HEK293 (cell line): ENCODE results near the gene STARD9.

Experiments
- CTCF ChIA-PET: fragments of 350-600 bp; formaldehyde crosslinking; extraction: SDS; loops from one replicate; lab custom pipeline; 2021; ENCODE audit warnings: antibody characterized with exemption; lab: Yijun Ruan, JAX
- POLR2A ChIA-PET: fragments of 300-600 bp; formaldehyde crosslinking; extraction: SDS; loops from one replicate; lab custom pipeline; 2020; ENCODE audit warnings: antibody characterized with exemption, inconsistent platforms; lab: Yijun Ruan, JAX
- H3K27ac ChIP-seq: fragments of 200-500 bp; sonication (Bioruptor generic); 2 replicates; pipeline ENCODE4 v1.5.1; 2014; ENCODE audit warnings: low read depth, low read length, control low read depth, inconsistent platforms; ENCODE audit errors: extremely low read depth
- H3K36me3 ChIP-seq, 2 experiments: fragments of 200-500 bp in 1 of 2; sonication (Bioruptor generic) in 1 of 2; 1 replicate in 1 of 2; 2 replicates in 1 of 2; pipeline ENCODE4 v1.5.1; 2014 to 2017; ENCODE audit warnings: inconsistent platforms in 2 of 2, low read length in 2 of 2; ENCODE audit not compliant: control insufficient read depth in 2 of 2, insufficient read depth in 1 of 2
- H3K4me1 ChIP-seq: fragments of 200-500 bp; sonication (Bioruptor generic); 2 replicates; pipeline ENCODE4 v1.5.1; 2014; ENCODE audit warnings: mild to moderate bottlenecking, low read length, inconsistent platforms; ENCODE audit not compliant: control insufficient read depth, insufficient read depth
- H3K4me3 ChIP-seq: 2 replicates; pipeline ENCODE4 v1.5.1; 2011; ENCODE audit warnings: low read depth, mild to moderate bottlenecking, control low read depth, low read length, moderate library complexity
- H3K9me3 ChIP-seq: fragments of 200-500 bp; sonication (Bioruptor generic); 2 replicates; pipeline ENCODE4 v1.5.1; 2014; ENCODE audit warnings: low read depth, low read length, inconsistent platforms; ENCODE audit not compliant: control insufficient read depth, insufficient read depth
- EGR2 ChIP-seq: fragments of 450-650 bp; formaldehyde crosslinking; IDR thresholded peaks from 2 replicates; pipeline ENCODE4 v1.5.1; 2016; ENCODE audit warnings: low read depth, missing biosample characterization, missing genetic modification characterization
- KLF7 ChIP-seq: fragments of 450-650 bp; formaldehyde crosslinking; IDR thresholded peaks from 2 replicates; pipeline ENCODE4 v1.5.1; 2016; ENCODE audit warnings: missing biosample characterization, missing genetic modification characterization, borderline replicate concordance
- TCF7L2 ChIP-seq: IDR thresholded peaks from 2 replicates; pipeline ENCODE4 v1.6.1; 2011; ENCODE audit warnings: low read depth, mild to moderate bottlenecking, inconsistent platforms, low read length, moderate library complexity, borderline replicate concordance
- ZBTB7A ChIP-seq: fragments of 450-650 bp; formaldehyde crosslinking; IDR thresholded peaks from 2 replicates; pipeline ENCODE4 v1.5.1; 2016; ENCODE audit warnings: low read depth, missing biosample characterization, missing genetic modification characterization
- ZFP3 ChIP-seq: fragments of 450-650 bp; formaldehyde crosslinking; IDR thresholded peaks from 2 replicates; pipeline ENCODE4 v1.5.1; 2016; ENCODE audit warnings: low read depth, missing biosample characterization, missing genetic modification characterization
- ZNF114 ChIP-seq: fragments of 450-650 bp; formaldehyde crosslinking; IDR thresholded peaks from 2 replicates; pipeline ENCODE4 v1.5.0; 2017; ENCODE audit warnings: missing biosample characterization, missing genetic modification characterization
- ZNF133 ChIP-seq: fragments of 450-650 bp; formaldehyde crosslinking; IDR thresholded peaks from 2 replicates; pipeline ENCODE4 v1.5.1; 2016; ENCODE audit warnings: missing biosample characterization, missing genetic modification characterization
- ZNF169 ChIP-seq: fragments of 450-650 bp; formaldehyde crosslinking; IDR thresholded peaks from 2 replicates; pipeline ENCODE4 v1.5.1; 2016; ENCODE audit warnings: missing biosample characterization, missing genetic modification characterization
- ZNF23 ChIP-seq: fragments of 450-650 bp; formaldehyde crosslinking; IDR thresholded peaks from 2 replicates; pipeline ENCODE4 v1.5.1; 2016; ENCODE audit warnings: missing biosample characterization, missing genetic modification characterization, borderline replicate concordance
- ZNF266 ChIP-seq: fragments of 450-650 bp; formaldehyde crosslinking; IDR thresholded peaks from 2 replicates; pipeline ENCODE4 v1.5.1; 2016; ENCODE audit warnings: missing biosample characterization, missing genetic modification characterization, low read depth
- ZNF626 ChIP-seq: fragments of 450-650 bp; sonication (Bioruptor Pico); formaldehyde crosslinking; IDR thresholded peaks from 2 replicates; pipeline ENCODE4 v1.5.1; 2018; ENCODE audit warnings: missing biosample characterization, missing genetic modification characterization, inconsistent platforms
- ZNF654 ChIP-seq: fragments of 450-650 bp; formaldehyde crosslinking; IDR thresholded peaks from 2 replicates; pipeline ENCODE4 v1.5.1; 2016; ENCODE audit warnings: low read depth, missing biosample characterization, missing genetic modification characterization
- ZNF707 ChIP-seq: fragments of 450-650 bp; formaldehyde crosslinking; IDR thresholded peaks from 2 replicates; pipeline ENCODE4 v1.5.1; 2016; ENCODE audit warnings: missing biosample characterization, missing genetic modification characterization
- ZSCAN23 ChIP-seq: fragments of 450-650 bp; formaldehyde crosslinking; IDR thresholded peaks from 2 replicates; pipeline ENCODE4 v1.5.1; 2016; ENCODE audit warnings: missing biosample characterization, missing genetic modification characterization
- ZSCAN30 ChIP-seq: fragments of 450-650 bp; IDR thresholded peaks from 2 replicates; pipeline ENCODE4 v1.5.1; 2018; ENCODE audit warnings: missing biosample characterization, mild to moderate bottlenecking, missing genetic modification characterization, moderate library complexity
- TF ChIP-seq, protein P1 (sequence below): fragments of 450-650 bp; formaldehyde crosslinking; IDR thresholded peaks from 2 replicates; pipeline ENCODE4 v1.5.0; 2017; ENCODE audit warnings: missing biosample characterization, missing genetic modification characterization, borderline replicate concordance
- TF ChIP-seq, protein P2 (sequence below): fragments of 450-650 bp; formaldehyde crosslinking; IDR thresholded peaks from 2 replicates; pipeline ENCODE4 v1.5.1; 2016; ENCODE audit warnings: missing biosample characterization, missing genetic modification characterization, borderline replicate concordance
- TF ChIP-seq, protein P3 (sequence below): fragments of 450-650 bp; formaldehyde crosslinking; IDR thresholded peaks from 2 replicates; pipeline ENCODE4 v1.5.1; 2016; ENCODE audit warnings: missing biosample characterization, missing genetic modification characterization
- TF ChIP-seq, protein P4 (sequence below): fragments of 450-650 bp; formaldehyde crosslinking; IDR thresholded peaks from 2 replicates; pipeline ENCODE4 v1.5.1; 2017; ENCODE audit warnings: missing biosample characterization, missing genetic modification characterization
- TF ChIP-seq, protein P5 (sequence below): fragments of 450-650 bp; IDR thresholded peaks from 2 replicates; pipeline ENCODE4 v1.5.1; 2018; ENCODE audit warnings: missing biosample characterization, mild to moderate bottlenecking, missing genetic modification characterization
- TF ChIP-seq, protein P6 (sequence below): fragments of 450-650 bp; formaldehyde crosslinking; IDR thresholded peaks from 2 replicates; pipeline ENCODE4 v1.5.1; 2016; ENCODE audit warnings: missing biosample characterization, missing genetic modification characterization

STARD9 gene

DNA sequence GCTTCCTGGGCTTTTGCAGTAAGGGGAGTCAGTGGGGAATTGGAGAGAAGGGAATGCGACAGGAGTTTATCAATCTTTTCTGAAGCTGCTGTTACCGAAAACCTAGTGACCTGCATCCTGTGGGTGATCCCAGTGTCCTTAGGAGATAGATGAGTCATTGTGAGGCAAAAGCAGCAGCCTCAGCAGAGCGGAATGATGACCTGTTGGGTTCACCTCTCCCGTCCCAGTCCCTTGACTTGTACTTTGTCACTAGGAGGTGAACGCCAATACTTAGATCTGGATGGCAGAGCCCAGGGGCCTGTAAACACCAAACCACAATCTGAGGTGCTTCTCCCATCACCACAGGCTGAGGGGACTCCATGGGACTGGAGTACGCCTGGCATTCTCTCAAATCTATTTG lies 143.6 kb downstream of the STARD9 start (continued):
- no peak for TF ChIP-seq ZNF23 (tag by site-specific recombination)
- TF ChIP-seq ZNF707 (tag by site-specific recombination), result no peak
- TF ChIP-seq, protein P1, sequence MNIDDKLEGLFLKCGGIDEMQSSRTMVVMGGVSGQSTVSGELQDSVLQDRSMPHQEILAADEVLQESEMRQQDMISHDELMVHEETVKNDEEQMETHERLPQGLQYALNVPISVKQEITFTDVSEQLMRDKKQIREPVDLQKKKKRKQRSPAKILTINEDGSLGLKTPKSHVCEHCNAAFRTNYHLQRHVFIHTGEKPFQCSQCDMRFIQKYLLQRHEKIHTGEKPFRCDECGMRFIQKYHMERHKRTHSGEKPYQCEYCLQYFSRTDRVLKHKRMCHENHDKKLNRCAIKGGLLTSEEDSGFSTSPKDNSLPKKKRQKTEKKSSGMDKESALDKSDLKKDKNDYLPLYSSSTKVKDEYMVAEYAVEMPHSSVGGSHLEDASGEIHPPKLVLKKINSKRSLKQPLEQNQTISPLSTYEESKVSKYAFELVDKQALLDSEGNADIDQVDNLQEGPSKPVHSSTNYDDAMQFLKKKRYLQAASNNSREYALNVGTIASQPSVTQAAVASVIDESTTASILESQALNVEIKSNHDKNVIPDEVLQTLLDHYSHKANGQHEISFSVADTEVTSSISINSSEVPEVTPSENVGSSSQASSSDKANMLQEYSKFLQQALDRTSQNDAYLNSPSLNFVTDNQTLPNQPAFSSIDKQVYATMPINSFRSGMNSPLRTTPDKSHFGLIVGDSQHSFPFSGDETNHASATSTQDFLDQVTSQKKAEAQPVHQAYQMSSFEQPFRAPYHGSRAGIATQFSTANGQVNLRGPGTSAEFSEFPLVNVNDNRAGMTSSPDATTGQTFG (tag by site-specific recombination), result no peak
- TF ChIP-seq ZSCAN30 (tag by site-specific recombination), result no peak
- TF ChIP-seq ZNF654 (tag by site-specific recombination), result no peak

DNA sequence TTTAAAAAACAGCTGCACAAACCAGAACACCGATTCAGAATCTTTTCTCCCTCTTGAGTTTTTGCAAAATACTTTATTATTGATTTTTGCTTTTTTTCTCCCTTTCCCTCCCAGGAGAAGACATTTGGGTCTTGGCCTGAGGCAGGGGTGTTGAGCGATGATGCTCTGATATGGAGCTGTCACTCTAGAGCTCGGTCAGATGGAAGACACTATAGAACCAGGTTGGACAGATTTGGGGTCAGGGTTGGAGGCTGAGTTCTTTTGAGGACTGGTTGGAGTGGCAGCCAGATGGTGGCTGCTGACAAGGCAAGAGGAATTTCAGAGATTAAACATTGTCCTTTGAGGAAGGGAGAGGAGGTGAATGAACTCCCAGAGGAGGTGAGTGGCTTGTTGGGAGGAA lies 144.7 kb downstream of the STARD9 start:
- TF ChIP-seq TCF7L2 (no peak), ZFP3 (tag by site-specific recombination) (no peak), ZNF114 (tag by site-specific recombination) (no peak)
- TF ChIP-seq, protein P2, sequence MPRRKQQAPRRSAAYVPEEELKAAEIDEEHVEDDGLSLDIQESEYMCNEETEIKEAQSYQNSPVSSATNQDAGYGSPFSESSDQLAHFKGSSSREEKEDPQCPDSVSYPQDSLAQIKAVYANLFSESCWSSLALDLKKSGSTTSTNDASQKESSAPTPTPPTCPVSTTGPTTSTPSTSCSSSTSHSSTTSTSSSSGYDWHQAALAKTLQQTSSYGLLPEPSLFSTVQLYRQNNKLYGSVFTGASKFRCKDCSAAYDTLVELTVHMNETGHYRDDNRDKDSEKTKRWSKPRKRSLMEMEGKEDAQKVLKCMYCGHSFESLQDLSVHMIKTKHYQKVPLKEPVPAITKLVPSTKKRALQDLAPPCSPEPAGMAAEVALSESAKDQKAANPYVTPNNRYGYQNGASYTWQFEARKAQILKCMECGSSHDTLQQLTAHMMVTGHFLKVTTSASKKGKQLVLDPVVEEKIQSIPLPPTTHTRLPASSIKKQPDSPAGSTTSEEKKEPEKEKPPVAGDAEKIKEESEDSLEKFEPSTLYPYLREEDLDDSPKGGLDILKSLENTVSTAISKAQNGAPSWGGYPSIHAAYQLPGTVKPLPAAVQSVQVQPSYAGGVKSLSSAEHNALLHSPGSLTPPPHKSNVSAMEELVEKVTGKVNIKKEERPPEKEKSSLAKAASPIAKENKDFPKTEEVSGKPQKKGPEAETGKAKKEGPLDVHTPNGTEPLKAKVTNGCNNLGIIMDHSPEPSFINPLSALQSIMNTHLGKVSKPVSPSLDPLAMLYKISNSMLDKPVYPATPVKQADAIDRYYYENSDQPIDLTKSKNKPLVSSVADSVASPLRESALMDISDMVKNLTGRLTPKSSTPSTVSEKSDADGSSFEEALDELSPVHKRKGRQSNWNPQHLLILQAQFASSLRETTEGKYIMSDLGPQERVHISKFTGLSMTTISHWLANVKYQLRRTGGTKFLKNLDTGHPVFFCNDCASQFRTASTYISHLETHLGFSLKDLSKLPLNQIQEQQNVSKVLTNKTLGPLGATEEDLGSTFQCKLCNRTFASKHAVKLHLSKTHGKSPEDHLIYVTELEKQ (tag by site-specific recombination), result no peak
- TF ChIP-seq, all 188 proteins: peak for 0
- no peak overlapping the region for H3K4me3 ChIP-seq
- H3K27ac ChIP-seq, result no peak overlapping the region
- peaks cover 3 to 56% of the 10 kb centered on the region in 2 experiments for H3K36me3 ChIP-seq
- POLR2A ChIA-PET, result no interaction called here
- no peaks in the 10 kb centered on the region for H3K4me1 ChIP-seq
- CTCF ChIA-PET, result no interaction called here
- H3K9me3 ChIP-seq, result no peaks in the 10 kb centered on the region

DNA sequence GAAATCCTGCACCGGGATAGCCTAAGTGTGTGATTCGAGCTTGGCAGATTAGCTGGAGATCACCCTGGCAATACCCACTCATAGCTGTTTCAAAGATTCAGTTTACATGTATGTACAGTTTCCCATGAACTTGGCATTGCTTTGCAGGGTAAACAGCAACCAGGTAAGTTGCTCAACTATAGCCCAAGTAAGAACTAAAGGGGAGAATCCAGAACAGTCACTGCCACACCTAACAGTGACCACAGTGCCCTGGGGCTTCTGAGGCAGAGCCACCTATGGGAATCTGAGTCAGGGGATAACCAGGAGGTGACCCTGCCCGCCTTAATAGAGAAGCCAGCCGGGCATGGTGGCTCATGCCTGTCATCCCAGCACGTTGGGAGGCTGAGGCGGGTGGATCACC lies 145.6 kb downstream of the STARD9 start:
- Histone ChIP-seq H3K4me3 (no peak overlapping the region), H3K9me3 (no peaks in the 10 kb centered on the region), H3K27ac (no peak overlapping the region), H3K4me1 (no peaks in the 10 kb centered on the region), H3K36me3 (peaks cover 3 to 64% of the 10 kb centered on the region in 2 experiments)
- CTCF ChIA-PET, result no interaction called here
- POLR2A ChIA-PET, result no interaction called here
- TF ChIP-seq EGR2 (no peak), ZSCAN23 (tag by site-specific recombination) (no peak), ZBTB7A (tag by site-specific recombination) (no peak), KLF7 (tag by site-specific recombination) (no peak), ZNF133 (tag by site-specific recombination) (no peak), ZNF654 (tag by site-specific recombination) (no peak), ZNF169 (no peak), ZNF266 (no peak), ZNF626 (tag by site-specific recombination) (no peak)
- TF ChIP-seq, protein P3, sequence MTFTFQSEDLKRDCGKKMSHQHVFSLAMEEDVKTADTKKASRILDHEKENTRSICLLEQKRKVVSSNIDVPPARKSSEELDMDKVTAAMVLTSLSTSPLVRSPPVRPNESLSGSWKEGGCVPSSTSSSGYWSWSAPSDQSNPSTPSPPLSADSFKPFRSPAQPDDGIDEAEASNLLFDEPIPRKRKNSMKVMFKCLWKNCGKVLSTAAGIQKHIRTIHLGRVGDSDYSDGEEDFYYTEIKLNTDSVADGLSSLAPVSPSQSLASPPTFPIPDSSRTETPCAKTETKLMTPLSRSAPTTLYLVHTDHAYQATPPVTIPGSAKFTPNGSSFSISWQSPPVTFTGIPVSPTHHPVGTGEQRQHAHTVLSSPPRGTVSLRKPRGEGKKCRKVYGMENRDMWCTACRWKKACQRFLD (tag by site-specific recombination), result no peak
- TF ChIP-seq, protein P4, sequence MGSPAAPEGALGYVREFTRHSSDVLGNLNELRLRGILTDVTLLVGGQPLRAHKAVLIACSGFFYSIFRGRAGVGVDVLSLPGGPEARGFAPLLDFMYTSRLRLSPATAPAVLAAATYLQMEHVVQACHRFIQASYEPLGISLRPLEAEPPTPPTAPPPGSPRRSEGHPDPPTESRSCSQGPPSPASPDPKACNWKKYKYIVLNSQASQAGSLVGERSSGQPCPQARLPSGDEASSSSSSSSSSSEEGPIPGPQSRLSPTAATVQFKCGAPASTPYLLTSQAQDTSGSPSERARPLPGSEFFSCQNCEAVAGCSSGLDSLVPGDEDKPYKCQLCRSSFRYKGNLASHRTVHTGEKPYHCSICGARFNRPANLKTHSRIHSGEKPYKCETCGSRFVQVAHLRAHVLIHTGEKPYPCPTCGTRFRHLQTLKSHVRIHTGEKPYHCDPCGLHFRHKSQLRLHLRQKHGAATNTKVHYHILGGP (tag by site-specific recombination), result no peak
- TF ChIP-seq, protein P5, sequence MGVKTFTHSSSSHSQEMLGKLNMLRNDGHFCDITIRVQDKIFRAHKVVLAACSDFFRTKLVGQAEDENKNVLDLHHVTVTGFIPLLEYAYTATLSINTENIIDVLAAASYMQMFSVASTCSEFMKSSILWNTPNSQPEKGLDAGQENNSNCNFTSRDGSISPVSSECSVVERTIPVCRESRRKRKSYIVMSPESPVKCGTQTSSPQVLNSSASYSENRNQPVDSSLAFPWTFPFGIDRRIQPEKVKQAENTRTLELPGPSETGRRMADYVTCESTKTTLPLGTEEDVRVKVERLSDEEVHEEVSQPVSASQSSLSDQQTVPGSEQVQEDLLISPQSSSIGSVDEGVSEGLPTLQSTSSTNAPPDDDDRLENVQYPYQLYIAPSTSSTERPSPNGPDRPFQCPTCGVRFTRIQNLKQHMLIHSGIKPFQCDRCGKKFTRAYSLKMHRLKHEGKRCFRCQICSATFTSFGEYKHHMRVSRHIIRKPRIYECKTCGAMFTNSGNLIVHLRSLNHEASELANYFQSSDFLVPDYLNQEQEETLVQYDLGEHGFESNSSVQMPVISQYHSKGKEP (tag by site-specific recombination), result no peak
- TF ChIP-seq, protein P6, sequence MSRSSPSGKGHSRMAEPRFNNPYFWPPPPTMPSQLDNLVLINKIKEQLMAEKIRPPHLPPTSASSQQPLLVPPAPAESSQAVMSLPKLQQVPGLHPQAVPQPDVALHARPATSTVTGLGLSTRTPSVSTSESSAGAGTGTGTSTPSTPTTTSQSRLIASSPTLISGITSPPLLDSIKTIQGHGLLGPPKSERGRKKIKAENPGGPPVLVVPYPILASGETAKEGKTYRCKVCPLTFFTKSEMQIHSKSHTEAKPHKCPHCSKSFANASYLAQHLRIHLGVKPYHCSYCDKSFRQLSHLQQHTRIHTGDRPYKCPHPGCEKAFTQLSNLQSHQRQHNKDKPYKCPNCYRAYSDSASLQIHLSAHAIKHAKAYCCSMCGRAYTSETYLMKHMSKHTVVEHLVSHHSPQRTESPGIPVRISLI (tag by site-specific recombination), result no peak
